ENCODE data around the gene ABCA5.

ABCA5 gene

GRCh38 chr17:69317625-69318024 is 9.3 kb downstream of the ABCA5 start:
- H4K20me1 ChIP-seq (ENCODE audit: insufficient read depth, low read length), result no peaks in the 10 kb centered on the region
- no peaks in the 10 kb centered on the region for H3K4me1 ChIP-seq (ENCODE audit: low read length)
- DNase-seq, result no peak
- H3K36me3 ChIP-seq (replicated peaks; ENCODE audit: insufficient read depth, low read length), result no peaks in the 10 kb centered on the region
- H3K27me3 ChIP-seq (replicated peaks; ENCODE audit: insufficient read depth, low read length), result no peaks in the 10 kb centered on the region
- H3K9me3 ChIP-seq (replicated peaks; ENCODE audit: insufficient read depth, low read length), result no peaks in the 10 kb centered on the region
- no peaks in the 10 kb centered on the region for H3F3A ChIP-seq (ENCODE audit: insufficient read depth, low read length)
- H3K4me3 ChIP-seq (ENCODE audit: low read length), result no peak overlapping the region
- no peak overlapping the region for H3K9ac ChIP-seq (ENCODE audit: low read length)
- no peak for TF ChIP-seq EZH2 (optimal IDR thresholded peaks at IDR 0.05; ENCODE audit: low read depth, low read length)
- no peak for TF ChIP-seq EZH2phosphoT487 (IDR thresholded peaks at IDR 0.05; ENCODE audit: low read length)
- no peak for TF ChIP-seq CTCF (IDR thresholded peaks at IDR 0.05; ENCODE audit: low read length)
- H3K79me2 ChIP-seq (ENCODE audit: low read length), result 0 out of 2 replicates have a peak, but pooled peaks cover 6% of the 10 kb centered on the region
- no peak overlapping the region for H2AFZ ChIP-seq (ENCODE audit: low read length)
- H3K4me2 ChIP-seq (ENCODE audit: low read depth, low read length), result no peak overlapping the region
- H3K27ac ChIP-seq (ENCODE audit: low read length), result no peak overlapping the region
- H3K9me2 ChIP-seq (replicated peaks; ENCODE audit: insufficient read depth, low read length), result no peaks in the 10 kb centered on the region

GRCh38 chr17:69314246-69315065 is 12.5 kb downstream of the ABCA5 start:
- H3K9me3 ChIP-seq (replicated peaks; ENCODE audit: insufficient read depth, low read length), result no peaks in the 10 kb centered on the region
- H3K27me3 ChIP-seq (replicated peaks; ENCODE audit: insufficient read depth, low read length), result no peaks in the 10 kb centered on the region
- H3K4me3 ChIP-seq (ENCODE audit: low read length), result no peak overlapping the region
- no peak overlapping the region for H3K4me2 ChIP-seq (ENCODE audit: low read depth, low read length)
- no peak overlapping the region for H3K9ac ChIP-seq (ENCODE audit: low read length)
- 0 out of 2 replicates have a peak, but pooled peaks cover 6% of the 10 kb centered on the region for H3K79me2 ChIP-seq (ENCODE audit: low read length)
- no peak for DNase-seq
- H2AFZ ChIP-seq (ENCODE audit: low read length), result no peak overlapping the region
- TF ChIP-seq EZH2phosphoT487 (IDR thresholded peaks at IDR 0.05; ENCODE audit: low read length), result no peak
- no peak for TF ChIP-seq CTCF (IDR thresholded peaks at IDR 0.05; ENCODE audit: low read length)
- no peak for TF ChIP-seq EZH2 (optimal IDR thresholded peaks at IDR 0.05; ENCODE audit: low read depth, low read length)
- no peaks in the 10 kb centered on the region for H3K4me1 ChIP-seq (ENCODE audit: low read length)
- H3K36me3 ChIP-seq (replicated peaks; ENCODE audit: insufficient read depth, low read length), result no peaks in the 10 kb centered on the region
- H4K20me1 ChIP-seq (ENCODE audit: insufficient read depth, low read length), result no peaks in the 10 kb centered on the region
- no peaks in the 10 kb centered on the region for H3K9me2 ChIP-seq (replicated peaks; ENCODE audit: insufficient read depth, low read length)
- no peak overlapping the region for H3K27ac ChIP-seq (ENCODE audit: low read length)
- H3F3A ChIP-seq (ENCODE audit: insufficient read depth, low read length), result no peaks in the 10 kb centered on the region

GRCh38 chr17:69305177-69305576 is 21.8 kb downstream of the ABCA5 start:
- H3K4me2 ChIP-seq (ENCODE audit: low read depth, low read length), result no peak overlapping the region
- H3K9me2 ChIP-seq (replicated peaks; ENCODE audit: insufficient read depth, low read length), result no peaks in the 10 kb centered on the region
- TF ChIP-seq EZH2 (optimal IDR thresholded peaks at IDR 0.05; ENCODE audit: low read depth, low read length) (no peak), EZH2phosphoT487 (IDR thresholded peaks at IDR 0.05; ENCODE audit: low read length) (no peak), CTCF (IDR thresholded peaks at IDR 0.05; ENCODE audit: low read length) (no peak)
- no peaks in the 10 kb centered on the region for H3K9me3 ChIP-seq (replicated peaks; ENCODE audit: insufficient read depth, low read length)
- no peak overlapping the region for H3K27ac ChIP-seq (ENCODE audit: low read length)
- no peaks in the 10 kb centered on the region for H3K79me2 ChIP-seq (ENCODE audit: low read length)
- H3K4me3 ChIP-seq (ENCODE audit: low read length), result no peak overlapping the region
- no peak for DNase-seq
- H2AFZ ChIP-seq (ENCODE audit: low read length), result no peak overlapping the region
- no peaks in the 10 kb centered on the region for H3K4me1 ChIP-seq (ENCODE audit: low read length)
- H3K27me3 ChIP-seq (replicated peaks; ENCODE audit: insufficient read depth, low read length), result no peaks in the 10 kb centered on the region
- H3K9ac ChIP-seq (ENCODE audit: low read length), result no peak overlapping the region
- H3K36me3 ChIP-seq (replicated peaks; ENCODE audit: insufficient read depth, low read length), result no peaks in the 10 kb centered on the region
- no peaks in the 10 kb centered on the region for H3F3A ChIP-seq (ENCODE audit: insufficient read depth, low read length)
- no peaks in the 10 kb centered on the region; the same call in 1 of the 2 replicates for H4K20me1 ChIP-seq (ENCODE audit: insufficient read depth, low read length)
